ENCODE measurements around the gene RGS12. TPM values are rescaled to one million over a fixed set of nuclear protein-coding genes. Genes with fewer than 3 reads are reported as not detected.

RGS12 gene
- total RNA-seq, 3 donors from 2014 or later = 16.4 to 28.9 (median 16.8) TPM

- intact Hi-C loops (cut with DNase I, micrococcal nuclease) = no loop called here
- Histone ChIP-seq H3K9me3 (no peaks in the 10 kb centered on the region), H3K4me1 (ENCODE audit: low read depth) (peaks cover 1% of the 10 kb centered on the region), H3K4me3 (no peak overlapping the region), H3K36me3 (ENCODE audit: low read depth) (no peaks in the 10 kb centered on the region)
- no peak for ATAC-seq
- TF ChIP-seq CTCF (IDR thresholded peaks at IDR 0.05) = no peak
- no peak for DNase-seq
Measured at GRCh38 chr4:3305610-3306371, 13.0 kb downstream of the RGS12 start.

GRCh38 chr4:3306450-3306849 lies 13.6 kb downstream of the RGS12 start:
- DNase-seq (no peak), ATAC-seq (no peak)
- no peaks in the 10 kb centered on the region for H3K36me3 ChIP-seq (ENCODE audit: low read depth)
- intact Hi-C loops (cut with DNase I, micrococcal nuclease) = no loop called here
- no peak overlapping the region for H3K4me3 ChIP-seq
- TF ChIP-seq CTCF (IDR thresholded peaks at IDR 0.05) = no peak
- no peaks in the 10 kb centered on the region for H3K9me3 ChIP-seq
- H3K4me1 ChIP-seq (ENCODE audit: low read depth) = peaks cover 6% of the 10 kb centered on the region

- DNase-seq (no peak), ATAC-seq (no peak)
- Histone ChIP-seq H3K4me3 (no peak overlapping the region), H3K4me1 (ENCODE audit: low read depth) (peaks cover 11% of the 10 kb centered on the region), H3K9me3 (no peaks in the 10 kb centered on the region), H3K36me3 (ENCODE audit: low read depth) (no peaks in the 10 kb centered on the region)
- intact Hi-C loops (cut with DNase I, micrococcal nuclease) = no loop called here
- TF ChIP-seq CTCF (IDR thresholded peaks at IDR 0.05) = no peak
Measured at GRCh38 chr4:3307060-3307459, 14.2 kb downstream of the RGS12 start.

- intact Hi-C loops (cut with DNase I, micrococcal nuclease) = no loop called here
- peaks cover 13% of the 10 kb centered on the region for H3K4me1 ChIP-seq (ENCODE audit: low read depth)
- no peaks in the 10 kb centered on the region for H3K36me3 ChIP-seq (ENCODE audit: low read depth)
- H3K4me3 ChIP-seq = no peak overlapping the region
- no peak for TF ChIP-seq CTCF (IDR thresholded peaks at IDR 0.05)
- DNase-seq (no peak), ATAC-seq (no peak)
- no peaks in the 10 kb centered on the region for H3K9me3 ChIP-seq
Measured at GRCh38 chr4:3307486-3307885, 14.7 kb downstream of the RGS12 start.

- DNase-seq (no peak), ATAC-seq (no peak)
- Histone ChIP-seq H3K4me3 (no peak overlapping the region), H3K36me3 (ENCODE audit: low read depth) (no peaks in the 10 kb centered on the region), H3K4me1 (ENCODE audit: low read depth) (peaks cover 13% of the 10 kb centered on the region), H3K9me3 (no peaks in the 10 kb centered on the region)
- no peak for TF ChIP-seq CTCF (IDR thresholded peaks at IDR 0.05)
- intact Hi-C loops (cut with DNase I, micrococcal nuclease) = no loop called here
Measured at GRCh38 chr4:3307891-3308575, 15.2 kb downstream of the RGS12 start.

Measured in mucosa of descending colon (tissue), 3 donors.